GM12892 (cell line): Measurements from ENCODE around the gene GRIPAP1.

ENCODE experiments used
- POLR2A ChIP-seq: IDR thresholded peaks from 2 replicates; pipeline ENCODE4 v1.6.1; 2011; ENCODE audit warnings: low read depth, low read length, control low read depth
- POLR2AphosphoS5 ChIP-seq: IDR thresholded peaks from 2 replicates; pipeline ENCODE4 v1.6.1; 2011; ENCODE audit warnings: low read depth, low read length, control low read depth

- TF ChIP-seq POLR2A (no peak), POLR2AphosphoS5 (no peak)
Measured at GRCh38 chrX:48948589-48948988, 53.5 kb downstream of the GRIPAP1 start.
